ENCODE results near the gene RPAIN. TPM values are rescaled to one million over a fixed set of nuclear protein-coding genes. Genes with fewer than 3 reads are reported as not detected.
A peak's percentile ranks its signal among the peaks of the same experiment; 100 is the strongest.

Gene RPAIN
- total and polyA plus RNA-seq, 8 donors = 8.1 to 81.1 (median 43.1) TPM

DNA sequence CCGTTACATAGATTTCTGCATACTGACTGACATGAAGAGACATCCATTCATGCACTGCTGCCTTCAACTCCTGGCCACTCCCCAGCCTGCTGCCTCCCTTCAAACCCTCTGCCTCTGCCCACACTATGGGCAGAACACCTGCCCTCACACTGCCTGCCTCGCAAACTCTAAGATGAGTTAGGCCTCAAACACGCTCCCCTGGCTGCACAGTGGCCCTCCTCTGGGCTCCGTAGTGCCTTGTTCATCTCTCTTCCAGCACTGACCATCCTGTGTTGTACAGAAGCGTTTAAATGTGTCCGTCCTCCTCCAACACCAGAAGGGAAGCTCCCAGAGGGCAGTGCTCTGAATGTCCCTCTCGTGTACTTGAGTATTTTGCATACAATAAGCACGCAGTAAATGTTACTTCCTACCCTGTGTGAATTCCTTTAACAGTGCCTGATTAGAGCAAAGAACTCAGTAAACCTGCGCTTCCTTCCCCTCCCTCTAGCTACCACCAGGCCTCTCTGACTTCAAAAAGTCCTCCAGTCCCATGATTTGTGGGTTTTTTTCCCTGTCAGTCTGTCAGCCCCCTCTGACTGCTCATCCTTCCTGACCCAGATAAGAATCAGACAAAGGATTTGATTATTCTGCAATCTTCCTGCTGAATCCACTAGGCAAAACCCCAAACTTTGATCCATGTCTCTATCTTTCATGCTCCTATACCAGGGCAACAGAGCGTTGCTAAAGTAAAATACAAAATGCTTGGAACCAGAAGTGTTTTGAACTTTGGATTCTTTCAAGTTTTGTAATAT is 44.9 kb downstream of the RPAIN start:
- no peaks in the 10 kb centered on the region for H3K27me3 ChIP-seq
- intact Hi-C loops (cut with DNase I; ENCODE audit: low total_unique reads) = no loop called here
- H3K27ac ChIP-seq = no peak overlapping the region
- no peak overlapping the region for H3K4me3 ChIP-seq
- H3K9me3 ChIP-seq = no peaks in the 10 kb centered on the region
- H3K4me1 ChIP-seq = peaks cover 10 to 38% (median 27%) of the 10 kb centered on the region in 4 donors
- no peak for TF ChIP-seq EP300 (IDR thresholded peaks at IDR 0.05)
- no peak for TF ChIP-seq POLR2A (IDR thresholded peaks at IDR 0.05)
- no peak for TF ChIP-seq POLR2AphosphoS5 (IDR thresholded peaks at IDR 0.05)
- TF ChIP-seq, protein P1, sequence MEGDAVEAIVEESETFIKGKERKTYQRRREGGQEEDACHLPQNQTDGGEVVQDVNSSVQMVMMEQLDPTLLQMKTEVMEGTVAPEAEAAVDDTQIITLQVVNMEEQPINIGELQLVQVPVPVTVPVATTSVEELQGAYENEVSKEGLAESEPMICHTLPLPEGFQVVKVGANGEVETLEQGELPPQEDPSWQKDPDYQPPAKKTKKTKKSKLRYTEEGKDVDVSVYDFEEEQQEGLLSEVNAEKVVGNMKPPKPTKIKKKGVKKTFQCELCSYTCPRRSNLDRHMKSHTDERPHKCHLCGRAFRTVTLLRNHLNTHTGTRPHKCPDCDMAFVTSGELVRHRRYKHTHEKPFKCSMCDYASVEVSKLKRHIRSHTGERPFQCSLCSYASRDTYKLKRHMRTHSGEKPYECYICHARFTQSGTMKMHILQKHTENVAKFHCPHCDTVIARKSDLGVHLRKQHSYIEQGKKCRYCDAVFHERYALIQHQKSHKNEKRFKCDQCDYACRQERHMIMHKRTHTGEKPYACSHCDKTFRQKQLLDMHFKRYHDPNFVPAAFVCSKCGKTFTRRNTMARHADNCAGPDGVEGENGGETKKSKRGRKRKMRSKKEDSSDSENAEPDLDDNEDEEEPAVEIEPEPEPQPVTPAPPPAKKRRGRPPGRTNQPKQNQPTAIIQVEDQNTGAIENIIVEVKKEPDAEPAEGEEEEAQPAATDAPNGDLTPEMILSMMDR (IDR thresholded peaks at IDR 0.05) = no peak
- DNase-seq = no peak
- H3K36me3 ChIP-seq = peaks cover 13 to 39% (median 28%) of the 10 kb centered on the region in 4 donors
- 83 to 91% (median 88%) methylated on average over 10 of the region's 10 CpGs for WGBS, 5 donors

DNA sequence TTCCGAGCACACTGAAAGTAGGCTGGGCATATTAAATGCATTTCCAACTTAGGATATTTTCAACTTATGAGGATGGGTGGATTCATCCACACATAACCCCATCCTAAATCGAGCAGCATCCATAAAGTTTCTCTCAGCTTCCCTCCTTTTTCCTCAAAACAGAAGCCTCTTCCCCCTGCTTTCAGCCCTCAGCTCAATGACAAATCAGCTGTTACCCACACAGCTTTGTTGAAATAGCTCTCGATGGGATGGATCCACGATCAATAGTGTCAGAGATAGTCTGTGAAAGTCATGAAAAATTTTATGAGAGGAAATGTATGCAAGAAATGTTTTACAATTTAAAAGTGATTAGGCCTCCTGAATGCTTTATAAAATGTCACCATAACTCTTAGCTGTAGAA is 46.3 kb downstream of the RPAIN start:
- intact Hi-C loops (cut with DNase I; ENCODE audit: low total_unique reads) = no loop called here
- no peak for DNase-seq
- Histone ChIP-seq H3K36me3 (peaks cover 0 to 27% (median 14%) of the 10 kb centered on the region in 4 donors), H3K27me3 (no peaks in the 10 kb centered on the region), H3K4me1 (peaks cover 10 to 38% (median 27%) of the 10 kb centered on the region in 4 donors), H3K9me3 (no peaks in the 10 kb centered on the region), H3K27ac (no peak overlapping the region), H3K4me3 (no peak overlapping the region)
- 90 to 94% (median 92%) methylated on average over 4 of the region's 4 CpGs for WGBS, 5 donors
- TF ChIP-seq POLR2AphosphoS5 (IDR thresholded peaks at IDR 0.05) (no peak), POLR2A (IDR thresholded peaks at IDR 0.05) (no peak), EP300 (IDR thresholded peaks at IDR 0.05) (no peak)
- TF ChIP-seq, protein P1 (IDR thresholded peaks at IDR 0.05) = no peak

- peaks cover 0 to 29% (median 13%) of the 10 kb centered on the region in 4 donors for H3K36me3 ChIP-seq
- no peak overlapping the region for H3K27ac ChIP-seq
- H3K4me3 ChIP-seq = peak overlapping the region; percentile 91 to 97 (median 94)
- intact Hi-C loops (cut with DNase I; ENCODE audit: low total_unique reads) = no loop called here
- peaks cover 10 to 38% (median 27%) of the 10 kb centered on the region in 4 donors for H3K4me1 ChIP-seq
- 3 to 6% (median 4%) methylated on average over 8 of the region's 8 CpGs for WGBS, 5 donors
- no peaks in the 10 kb centered on the region for H3K27me3 ChIP-seq
- no peaks in the 10 kb centered on the region for H3K9me3 ChIP-seq
- DNase-seq = no peak
- TF ChIP-seq, protein P1 (IDR thresholded peaks at IDR 0.05) = no peak
- TF ChIP-seq POLR2AphosphoS5 (IDR thresholded peaks at IDR 0.05) (no peak), POLR2A (IDR thresholded peaks at IDR 0.05) (no peak), EP300 (IDR thresholded peaks at IDR 0.05) (no peak)
Observed at GRCh38 chr17:5467416-5467815, 47.4 kb downstream of the RPAIN start.

DNA sequence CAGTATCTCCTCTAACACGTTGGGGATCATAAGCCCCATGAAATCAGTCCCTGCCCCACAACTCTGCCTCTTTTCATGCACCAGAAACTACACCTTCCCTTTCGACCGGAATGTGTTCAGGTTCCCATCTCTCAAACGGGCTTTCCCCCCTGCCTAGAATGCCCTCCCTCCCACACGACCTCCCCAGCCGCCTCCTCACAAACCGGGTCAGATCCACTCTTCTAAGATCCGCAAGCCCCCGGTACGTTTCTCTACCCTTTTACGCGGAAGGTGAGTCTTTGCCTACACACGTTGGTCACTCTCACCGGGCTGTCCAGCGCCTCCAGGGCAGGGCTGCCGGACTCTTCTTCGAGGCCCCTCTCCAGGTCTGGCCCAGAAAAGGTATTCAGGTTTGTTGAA is 48.1 kb downstream of the RPAIN start:
- peaks cover 10 to 38% (median 27%) of the 10 kb centered on the region in 4 donors for H3K4me1 ChIP-seq
- TF ChIP-seq EP300 (IDR thresholded peaks at IDR 0.05) (no peak), POLR2AphosphoS5 (IDR thresholded peaks at IDR 0.05) (no peak), POLR2A (IDR thresholded peaks at IDR 0.05) (no peak)
- TF ChIP-seq, protein P1 (IDR thresholded peaks at IDR 0.05) = no peak
- peak overlapping the region; percentile 91 to 97 (median 94) for H3K4me3 ChIP-seq
- no peaks in the 10 kb centered on the region for H3K27me3 ChIP-seq
- no peaks in the 10 kb centered on the region for H3K9me3 ChIP-seq
- peaks cover 1 to 28% (median 15%) of the 10 kb centered on the region in 4 donors for H3K36me3 ChIP-seq
- intact Hi-C loops (cut with DNase I; ENCODE audit: low total_unique reads) = no loop called here
- peak overlapping the region in 4 of 5 donors; percentile 80 to 88 (median 84) for H3K27ac ChIP-seq
- WGBS, 5 donors = 1 to 2% (median 1%) methylated on average over 17 of the region's 17 CpGs
- DNase-seq = no peak
